NB4 (cell line): ENCODE results near the gene UTP18.

Source experiments
- DNase-seq: peaks from one replicate; pipeline ENCODE4 v3.0.0; 2010; ENCODE audit warnings: low read depth
- H3K4me3 ChIP-seq: one replicate; pipeline ENCODE4 v1.5.1; 2011; ENCODE audit warnings: mild to moderate bottlenecking, low read depth, low read length, moderate library complexity
- MAX ChIP-seq: IDR thresholded peaks from 2 replicates; pipeline ENCODE4 v1.6.1; 2011; ENCODE audit warnings: low read depth, low read length
- MYC ChIP-seq: IDR thresholded peaks from 2 replicates; pipeline ENCODE4 v1.6.1; 2011; ENCODE audit warnings: low read depth, low read length
- POLR2A ChIP-seq: IDR thresholded peaks from 2 replicates; pipeline ENCODE4 v1.6.1; 2011; ENCODE audit warnings: mild to moderate bottlenecking; ENCODE audit not compliant: insufficient read length; ENCODE audit errors: extremely low read depth
- TF ChIP-seq, protein P1 (sequence below): IDR thresholded peaks from one replicate; pipeline ENCODE4 v1.5.1; 2012; ENCODE audit warnings: low read depth, low read length

The UTP18 gene

GRCh38 chr17:51240275-51240674, 20.1 kb upstream of the UTP18 start:
- H3K4me3 ChIP-seq = no peak overlapping the region
- no peak for DNase-seq
- TF ChIP-seq POLR2A (no peak), MYC (no peak), MAX (no peak)
- TF ChIP-seq, protein P1, sequence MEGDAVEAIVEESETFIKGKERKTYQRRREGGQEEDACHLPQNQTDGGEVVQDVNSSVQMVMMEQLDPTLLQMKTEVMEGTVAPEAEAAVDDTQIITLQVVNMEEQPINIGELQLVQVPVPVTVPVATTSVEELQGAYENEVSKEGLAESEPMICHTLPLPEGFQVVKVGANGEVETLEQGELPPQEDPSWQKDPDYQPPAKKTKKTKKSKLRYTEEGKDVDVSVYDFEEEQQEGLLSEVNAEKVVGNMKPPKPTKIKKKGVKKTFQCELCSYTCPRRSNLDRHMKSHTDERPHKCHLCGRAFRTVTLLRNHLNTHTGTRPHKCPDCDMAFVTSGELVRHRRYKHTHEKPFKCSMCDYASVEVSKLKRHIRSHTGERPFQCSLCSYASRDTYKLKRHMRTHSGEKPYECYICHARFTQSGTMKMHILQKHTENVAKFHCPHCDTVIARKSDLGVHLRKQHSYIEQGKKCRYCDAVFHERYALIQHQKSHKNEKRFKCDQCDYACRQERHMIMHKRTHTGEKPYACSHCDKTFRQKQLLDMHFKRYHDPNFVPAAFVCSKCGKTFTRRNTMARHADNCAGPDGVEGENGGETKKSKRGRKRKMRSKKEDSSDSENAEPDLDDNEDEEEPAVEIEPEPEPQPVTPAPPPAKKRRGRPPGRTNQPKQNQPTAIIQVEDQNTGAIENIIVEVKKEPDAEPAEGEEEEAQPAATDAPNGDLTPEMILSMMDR = no peak

DNA sequence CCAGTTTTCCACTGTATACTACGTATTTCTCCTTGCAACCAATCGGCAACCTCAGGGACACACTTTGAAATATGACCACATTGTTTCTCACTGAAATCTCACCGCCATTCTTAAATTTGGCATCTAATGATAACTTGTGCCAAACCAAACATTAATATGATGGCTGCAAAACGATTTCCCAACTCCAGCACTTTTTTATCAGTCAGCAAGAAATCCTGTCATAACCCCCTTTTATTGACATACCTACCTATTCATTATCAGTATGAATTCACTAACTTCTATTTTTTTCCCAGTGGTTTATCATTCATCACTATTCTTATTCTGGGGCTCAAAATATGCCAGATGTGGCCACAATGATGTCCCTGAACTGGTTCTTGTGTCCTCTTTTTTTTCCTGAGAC, 16.3 kb upstream of the UTP18 start:
- no peak overlapping the region for H3K4me3 ChIP-seq
- no peak for TF ChIP-seq POLR2A
- no peak for TF ChIP-seq MAX
- TF ChIP-seq MYC = no peak
- TF ChIP-seq, protein P1 = no peak
- DNase-seq = no peak

GRCh38 chr17:51245535-51245934, 14.8 kb upstream of the UTP18 start:
- no peak overlapping the region for H3K4me3 ChIP-seq
- no peak for TF ChIP-seq MYC
- no peak for DNase-seq

DNA sequence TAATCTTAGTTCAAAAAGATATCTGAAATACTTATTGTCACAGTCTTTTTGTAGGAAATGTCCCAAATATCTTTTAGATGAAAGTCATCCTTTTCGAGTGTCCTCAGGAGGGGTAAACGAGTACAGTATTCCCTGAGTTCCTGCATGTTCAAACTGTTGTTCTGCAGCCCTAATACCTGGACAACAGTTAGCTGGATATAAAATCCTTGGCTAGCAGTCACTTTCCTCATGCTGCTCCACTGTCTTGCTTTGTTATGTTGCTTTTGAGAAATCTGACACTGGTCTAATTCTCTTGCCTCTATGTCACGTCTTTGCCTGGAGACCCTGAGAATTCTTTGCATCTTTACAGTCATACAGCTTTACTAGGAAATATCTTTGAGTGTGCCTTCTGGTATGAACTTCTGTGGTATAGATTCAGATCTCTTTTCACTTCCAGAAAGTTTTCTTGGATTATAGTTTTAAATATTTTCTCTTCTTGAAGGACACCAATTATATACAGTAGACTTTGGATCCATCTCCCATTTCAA, 10.0 kb upstream of the UTP18 start:
- H3K4me3 ChIP-seq = no peak overlapping the region
- DNase-seq = no peak
- TF ChIP-seq POLR2A (no peak), MYC (no peak), MAX (no peak)
- TF ChIP-seq, protein P1 = no peak

DNA sequence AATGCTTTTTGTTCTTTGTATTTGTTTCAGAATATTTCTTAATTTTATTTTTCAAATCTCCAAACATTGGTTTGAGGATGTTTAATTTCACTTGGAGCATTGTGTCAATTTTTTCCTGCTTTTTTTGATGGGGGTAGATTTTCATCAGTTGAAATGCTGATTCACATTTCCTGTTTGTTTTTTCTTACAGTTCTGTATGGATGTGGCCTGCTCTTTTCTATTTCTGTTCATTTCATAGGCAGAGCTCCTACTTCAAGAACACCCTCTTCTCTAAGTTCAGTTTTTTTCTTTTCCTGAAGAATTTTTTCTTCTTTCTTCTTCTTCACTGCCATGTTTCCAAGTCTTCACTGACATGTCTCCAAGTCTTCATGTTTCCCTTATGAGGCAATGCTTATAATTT, 9.3 kb upstream of the UTP18 start:
- H3K4me3 ChIP-seq = no peak overlapping the region
- TF ChIP-seq MYC (no peak), MAX (no peak), POLR2A (no peak)
- TF ChIP-seq, protein P1 = no peak
- DNase-seq = no peak

DNA sequence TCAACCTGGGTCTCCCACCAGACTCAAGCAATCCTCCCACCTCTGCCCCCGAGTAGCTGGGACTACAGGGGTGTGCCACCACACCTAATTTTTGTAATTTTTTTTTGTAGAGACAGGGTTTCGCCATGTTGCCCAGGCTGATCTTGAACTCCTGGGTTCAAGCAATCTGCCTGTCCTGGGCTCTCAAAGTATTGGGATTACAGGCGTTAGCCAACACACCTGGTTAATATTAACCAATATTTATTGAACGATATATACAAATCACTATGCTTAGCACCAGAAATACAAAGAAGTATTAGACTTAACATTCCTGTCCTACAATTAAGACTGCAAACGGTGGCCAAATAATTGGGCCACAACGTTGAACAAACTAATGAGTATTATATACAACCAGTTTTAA, 4.7 kb upstream of the UTP18 start:
- DNase-seq = no peak
- no peak for TF ChIP-seq POLR2A
- no peak for TF ChIP-seq MYC
- TF ChIP-seq, protein P1 = no peak
- TF ChIP-seq MAX = no peak
- no peak overlapping the region for H3K4me3 ChIP-seq
